ENCODE results near the gene SMPX. TPM values are rescaled to one million over a fixed set of nuclear protein-coding genes. Genes with fewer than 3 reads are reported as not detected.
"Not testable (repeated sequence)": the region's sequence is repeated elsewhere in the genome, so short reads cannot be mapped to it uniquely, and the experiment has no call there.

SMPX gene
- total RNA-seq, result 1 to 10 TPM in 1 of 8 experiments, not detected in 7; 1.1 TPM

DNA sequence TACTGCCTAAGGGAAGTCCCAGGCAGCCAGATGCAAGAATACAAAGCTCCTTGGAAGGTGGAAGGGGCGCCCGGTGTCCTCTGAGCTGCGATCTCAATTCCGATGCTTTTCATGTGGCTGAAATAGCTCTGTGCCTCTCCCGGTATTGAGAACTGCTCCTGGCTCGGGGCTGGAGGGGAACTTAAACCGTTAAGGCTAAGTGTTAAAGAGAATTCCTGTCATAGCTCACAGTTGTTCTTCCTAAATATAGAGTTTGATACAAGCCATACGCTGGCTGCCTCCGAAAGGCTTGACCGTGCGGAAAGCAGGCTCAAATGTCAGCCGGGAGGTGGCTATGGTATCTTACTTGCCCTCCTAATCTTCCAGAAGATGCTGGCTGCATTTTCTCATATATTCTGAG is at the start of gene SMPX:
SMPX (minus strand) TSS at position 157 of the 400 bp plus-strand sequence. CDS start 3,826 bp downstream, outside the sequence.
- no peaks in the 10 kb centered on the region for H3K4me1 ChIP-seq (replicated peaks in 1 of 2)
- H3K27ac ChIP-seq, result no peak within 1 kb of the TSS
- in situ Hi-C loops (cut with MboI; ENCODE audit: low pct_unique_long_range_greater_than_20kb in 2 of 9, low sequenced_read_pairs in 9 of 9, unreplicated experiment in 9 of 9), result no loop called here
- no peak for ATAC-seq (replicated peaks in 6 of 8)
- 68 to 100% (median 83%) methylated on average over 1 to 10 of the region's 12 CpGs; no CpG with 5 or more reads in 7 of the 10 experiments for WGBS, 10 experiments
- no peak within 1 kb of the TSS for H3K4me3 ChIP-seq

DNA sequence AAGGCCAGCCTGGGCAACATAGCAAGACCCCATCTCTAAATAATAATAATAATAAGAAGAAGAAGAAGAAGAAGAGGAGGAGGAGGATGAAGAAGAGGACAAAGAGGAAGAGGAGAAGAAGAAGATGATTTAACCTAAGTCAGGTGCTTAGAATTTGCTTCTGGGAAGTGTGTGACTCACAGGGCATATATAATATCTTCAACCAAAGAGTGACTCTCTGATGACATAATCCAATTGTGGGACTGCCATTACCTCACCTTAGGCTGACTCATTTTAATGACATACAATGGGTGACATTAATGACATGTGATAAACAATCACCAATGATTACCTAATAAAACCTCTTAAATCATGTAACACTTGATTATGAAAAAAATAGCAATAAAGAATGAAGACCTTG is 48.8 kb upstream of the SMPX start:
- Histone ChIP-seq H3K27ac (no peak overlapping the region), H3K4me3 (no peak overlapping the region), H3K4me1 (replicated peaks in 1 of 2) (no peaks in the 10 kb centered on the region)
- ATAC-seq (replicated peaks in 6 of 8), result peak in 5 of 8 experiments; percentile 61 to 90 (median 85)
- in situ Hi-C loops (cut with MboI; ENCODE audit: low pct_unique_long_range_greater_than_20kb in 2 of 9, low sequenced_read_pairs in 9 of 9, unreplicated experiment in 9 of 9), result no loop called here

DNA sequence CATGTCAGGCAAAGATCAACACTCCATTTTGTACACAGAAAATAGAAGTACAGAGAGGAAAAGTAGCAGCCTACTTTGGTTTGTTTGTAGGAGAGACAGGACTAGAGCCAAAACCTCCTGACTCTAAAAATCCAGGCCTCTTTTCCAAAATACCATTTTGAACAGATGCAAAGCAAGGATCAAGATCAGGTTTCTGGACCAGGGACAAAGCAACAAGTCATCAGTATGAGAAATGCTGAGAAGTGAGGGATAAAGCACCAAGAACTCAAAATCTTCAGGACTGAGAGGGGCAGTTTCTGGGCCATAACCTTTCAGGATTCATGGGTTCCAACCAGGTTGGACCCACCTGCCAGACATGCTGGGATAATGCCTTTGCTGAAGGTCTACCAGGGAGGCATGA is 44.9 kb upstream of the SMPX start:
- Histone ChIP-seq H3K4me3 (no peak overlapping the region), H3K27ac (no peak overlapping the region), H3K4me1 (replicated peaks in 1 of 2) (no peaks in the 10 kb centered on the region)
- in situ Hi-C loops (cut with MboI; ENCODE audit: low pct_unique_long_range_greater_than_20kb in 2 of 9, low sequenced_read_pairs in 9 of 9, unreplicated experiment in 9 of 9), result no loop called here
- ATAC-seq (replicated peaks in 6 of 8), result no peak

DNA sequence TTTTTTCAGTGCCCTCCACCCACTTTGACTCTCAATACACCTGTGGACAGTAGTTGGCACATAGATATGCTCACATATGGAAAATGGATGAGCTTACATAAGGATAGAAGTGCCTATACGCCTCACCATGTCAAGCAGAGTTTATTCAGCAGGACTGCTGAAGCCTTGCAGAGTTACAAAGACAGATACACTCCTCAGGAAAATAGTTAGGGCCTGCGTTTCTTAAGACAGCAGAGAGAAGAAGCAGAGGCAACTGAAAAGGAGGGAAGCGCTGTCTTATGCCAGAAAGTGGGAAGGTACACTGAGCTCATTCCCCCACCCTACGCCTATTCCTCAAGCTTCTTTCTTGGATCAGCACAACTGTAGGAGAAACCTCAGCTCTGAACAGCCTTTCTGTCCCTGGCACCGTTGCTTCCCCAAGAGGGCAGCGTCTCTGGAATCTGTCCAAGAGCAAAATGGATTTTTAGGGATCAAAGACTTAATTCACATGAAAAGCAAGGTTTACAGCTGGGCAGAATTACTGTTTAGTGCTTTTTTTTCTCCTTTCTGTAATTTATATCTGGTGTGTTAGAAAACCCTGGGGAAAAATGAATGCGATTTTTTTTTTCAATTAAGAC is 44.2 kb upstream of the SMPX start:
- 13 to 75% (median 54%) methylated on average over 2 to 4 of the region's 7 CpGs; no CpG with 5 or more reads in 5 of the 10 experiments for WGBS, 10 experiments
- ATAC-seq (replicated peaks in 6 of 8), result no peak
- H3K4me3 ChIP-seq, result no peak overlapping the region
- H3K4me1 ChIP-seq (replicated peaks in 1 of 2), result no peaks in the 10 kb centered on the region
- in situ Hi-C loops (cut with MboI; ENCODE audit: low pct_unique_long_range_greater_than_20kb in 2 of 9, low sequenced_read_pairs in 9 of 9, unreplicated experiment in 9 of 9), result no loop called here
- no peak overlapping the region for H3K27ac ChIP-seq

DNA sequence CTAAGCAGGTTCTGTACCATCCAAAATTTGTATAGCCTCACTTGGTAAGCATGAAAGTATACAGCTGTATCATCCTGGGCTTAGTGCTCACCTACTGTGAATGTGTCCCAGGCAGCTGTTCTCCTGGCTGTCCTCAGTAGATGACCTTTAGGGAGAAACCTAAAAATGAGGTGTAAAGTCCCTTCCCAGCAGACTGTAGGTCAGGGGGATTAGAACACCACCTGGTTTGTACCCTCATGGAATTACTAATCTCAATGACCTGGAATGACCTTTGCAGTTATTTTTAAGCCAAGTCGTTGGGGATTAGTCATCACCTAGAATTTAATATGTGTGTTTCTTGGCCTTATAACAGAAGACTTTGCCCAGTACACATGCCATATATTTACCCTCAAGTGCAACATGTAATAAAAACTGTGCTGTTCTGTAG is 42.4 kb upstream of the SMPX start:
- no CpG with 5 or more reads among the region's 1 CpG for WGBS, 10 experiments
- H3K27ac ChIP-seq, result no peak overlapping the region
- H3K4me3 ChIP-seq, result no peak overlapping the region
- H3K4me1 ChIP-seq (replicated peaks in 1 of 2), result no peaks in the 10 kb centered on the region
- in situ Hi-C loops (cut with MboI; ENCODE audit: low pct_unique_long_range_greater_than_20kb in 2 of 9, low sequenced_read_pairs in 9 of 9, unreplicated experiment in 9 of 9), result no loop called here
- no peak for ATAC-seq (replicated peaks in 6 of 8)

DNA sequence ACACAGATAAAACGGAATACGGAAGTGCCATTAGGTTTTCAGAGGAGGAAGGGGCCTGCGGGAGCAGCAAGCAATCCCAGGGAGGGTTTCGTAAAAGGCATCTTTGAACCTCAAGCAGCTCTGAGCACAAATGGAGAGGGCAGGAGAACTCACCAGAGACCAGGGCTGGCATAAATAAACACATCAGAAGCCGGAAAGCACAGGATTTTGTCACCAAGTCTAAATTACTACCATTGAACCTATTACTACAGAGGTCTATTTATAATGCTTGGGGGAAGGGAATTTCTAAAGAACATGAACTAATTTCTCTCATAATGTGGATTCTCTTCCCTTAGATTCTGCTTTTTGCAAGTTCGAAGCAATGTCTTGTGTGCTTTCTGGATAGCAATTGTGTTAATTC is 41.9 kb upstream of the SMPX start:
- in situ Hi-C loops (cut with MboI; ENCODE audit: low pct_unique_long_range_greater_than_20kb in 2 of 9, low sequenced_read_pairs in 9 of 9, unreplicated experiment in 9 of 9), result no loop called here
- Histone ChIP-seq H3K27ac (no peak overlapping the region), H3K4me1 (replicated peaks in 1 of 2) (no peaks in the 10 kb centered on the region), H3K4me3 (no peak overlapping the region)
- ATAC-seq (replicated peaks in 6 of 8), result no peak
- WGBS, 10 experiments, result 26 to 100% (median 69%) methylated on average over 1 to 6 of the region's 6 CpGs; no CpG with 5 or more reads in 4 of the 10 experiments

DNA sequence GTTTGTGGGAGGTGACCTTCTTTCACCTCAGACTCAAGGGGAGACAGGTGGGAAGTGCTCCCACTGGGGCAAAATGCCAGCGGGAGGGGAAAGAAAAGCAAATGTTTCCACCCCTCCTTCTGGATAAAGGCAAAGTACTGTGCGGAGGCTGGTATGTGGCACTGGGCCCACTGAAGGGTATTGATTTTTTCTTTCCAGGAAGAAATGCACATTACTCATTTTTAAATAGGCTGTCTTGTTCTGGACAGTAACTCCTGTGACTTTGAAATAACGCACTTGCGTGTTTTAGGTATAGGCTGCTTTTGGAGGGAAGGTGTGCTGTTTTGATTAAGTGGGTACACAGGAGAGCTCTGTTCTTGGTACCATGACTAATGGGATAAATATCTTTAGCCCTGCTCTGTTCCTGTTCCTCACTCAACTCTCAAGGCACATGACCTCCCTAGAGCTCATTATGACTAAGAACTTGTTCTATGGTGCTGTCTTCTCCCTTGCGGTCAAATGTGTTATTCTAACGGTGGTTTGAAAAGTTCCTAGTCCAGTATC is 40.8 kb upstream of the SMPX start:
- H3K4me1 ChIP-seq (replicated peaks in 1 of 2), result no peaks in the 10 kb centered on the region
- in situ Hi-C loops (cut with MboI; ENCODE audit: low pct_unique_long_range_greater_than_20kb in 2 of 9, low sequenced_read_pairs in 9 of 9, unreplicated experiment in 9 of 9), result no loop called here
- no peak overlapping the region for H3K27ac ChIP-seq
- peak in 1 of 8 experiments; percentile 24 for ATAC-seq (replicated peaks in 6 of 8)
- H3K4me3 ChIP-seq, result no peak overlapping the region
- 57 to 66% (median 60%) methylated on average over 1 to 3 of the region's 6 CpGs; no CpG with 5 or more reads in 7 of the 10 experiments for WGBS, 10 experiments

DNA sequence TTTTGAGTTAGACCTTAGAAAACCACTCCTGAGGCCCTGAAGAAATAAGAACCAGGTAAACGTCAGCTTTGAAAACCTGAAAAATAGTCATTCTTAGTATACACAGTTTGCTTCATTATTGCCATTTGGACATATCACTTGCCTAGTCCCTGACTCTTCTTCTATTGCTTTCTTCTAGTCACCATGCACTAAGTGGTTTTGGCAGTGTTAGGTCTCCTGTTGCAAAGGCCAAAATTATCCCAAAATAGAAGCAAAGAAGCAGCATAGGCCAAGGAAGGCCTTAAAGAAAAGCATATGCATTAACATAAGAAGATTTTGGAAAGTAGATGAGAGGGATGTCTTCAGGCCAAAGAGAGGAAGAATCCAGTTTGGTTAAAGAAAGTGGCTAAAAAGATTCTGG is 24.1 kb upstream of the SMPX start:
- H3K4me1 ChIP-seq (replicated peaks in 1 of 2), result no peaks in the 10 kb centered on the region
- no peak for ATAC-seq (replicated peaks in 6 of 8)
- H3K27ac ChIP-seq, result no peak overlapping the region
- WGBS, 10 experiments, result 25 to 100% (median 57%) methylated on average over 1 of the region's 1 CpG; no CpG with 5 or more reads in 7 of the 10 experiments
- H3K4me3 ChIP-seq, result no peak overlapping the region
- in situ Hi-C loops (cut with MboI; ENCODE audit: low pct_unique_long_range_greater_than_20kb in 2 of 9, low sequenced_read_pairs in 9 of 9, unreplicated experiment in 9 of 9), result no loop called here

DNA sequence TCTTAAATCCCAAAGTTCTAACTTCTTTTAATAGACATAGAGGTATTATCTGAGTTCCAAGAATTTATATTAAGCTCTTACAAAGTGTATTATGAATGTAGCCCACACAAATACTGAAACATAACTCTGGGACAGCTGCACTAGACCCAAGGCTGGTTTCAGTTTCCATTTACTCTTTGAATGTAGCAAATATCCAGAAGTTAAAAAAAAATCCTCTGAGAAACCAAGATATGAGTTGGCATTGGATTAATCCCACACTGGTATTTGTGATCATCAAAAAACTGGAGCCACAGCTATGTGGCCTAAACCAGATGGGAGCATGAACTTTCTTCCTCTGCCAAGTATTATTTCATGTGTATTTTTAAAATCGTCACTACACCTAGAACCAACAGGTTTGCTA is 23.6 kb upstream of the SMPX start:
- 0 to 100% (median 83%) methylated on average over 1 of the region's 1 CpG; no CpG with 5 or more reads in 7 of the 10 experiments for WGBS, 10 experiments
- no peak for ATAC-seq (replicated peaks in 6 of 8)
- no peaks in the 10 kb centered on the region for H3K4me1 ChIP-seq (replicated peaks in 1 of 2)
- no peak overlapping the region for H3K4me3 ChIP-seq
- no peak overlapping the region for H3K27ac ChIP-seq
- in situ Hi-C loops (cut with MboI; ENCODE audit: low pct_unique_long_range_greater_than_20kb in 2 of 9, low sequenced_read_pairs in 9 of 9, unreplicated experiment in 9 of 9), result no loop called here

DNA sequence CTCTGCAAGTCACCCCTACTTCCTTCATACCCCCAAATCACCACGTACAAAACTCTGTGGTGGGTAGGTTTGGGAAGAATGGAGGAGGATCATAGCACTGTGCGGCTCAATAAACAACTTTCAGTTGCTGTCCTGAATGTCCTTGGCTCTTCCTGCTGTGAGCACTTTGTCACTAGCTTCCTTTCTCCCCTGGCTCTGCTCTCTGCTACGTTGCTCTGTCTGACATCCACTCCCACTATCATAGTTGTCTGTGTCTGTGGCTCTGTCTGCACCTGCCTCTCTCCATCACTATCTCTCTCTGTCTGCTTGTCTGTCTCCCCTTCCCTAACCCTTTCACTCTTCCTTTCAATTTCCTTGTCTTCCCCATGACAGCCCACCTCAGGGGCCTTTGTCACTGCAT is 21.2 kb upstream of the SMPX start:
- in situ Hi-C loops (cut with MboI; ENCODE audit: low pct_unique_long_range_greater_than_20kb in 2 of 9, low sequenced_read_pairs in 9 of 9, unreplicated experiment in 9 of 9), result no loop called here
- no peak for ATAC-seq (replicated peaks in 6 of 8)
- Histone ChIP-seq H3K4me1 (replicated peaks in 1 of 2) (no peaks in the 10 kb centered on the region), H3K4me3 (no peak overlapping the region), H3K27ac (no peak overlapping the region)
- 40 to 100% (median 100%) methylated on average over 1 to 3 of the region's 3 CpGs; no CpG with 5 or more reads in 7 of the 10 experiments for WGBS, 10 experiments

DNA sequence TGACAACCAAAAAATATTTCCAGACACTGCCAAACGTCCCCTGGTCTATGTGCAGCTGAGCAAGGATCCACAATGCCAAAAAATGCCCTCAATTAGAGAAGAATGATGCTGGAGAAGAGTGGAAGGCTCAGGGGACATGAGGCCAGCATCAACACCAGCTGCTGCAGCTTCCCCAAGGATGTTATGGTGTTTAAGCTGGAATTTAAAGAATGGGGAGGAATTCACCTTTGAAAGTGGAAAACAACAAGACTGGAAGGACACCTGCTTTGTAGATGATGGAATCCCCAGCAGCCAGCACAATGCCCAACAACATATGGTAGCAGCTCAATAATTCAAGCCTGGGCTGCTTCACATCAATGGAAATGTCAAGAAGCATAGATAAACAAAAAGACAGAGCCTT is 20.3 kb upstream of the SMPX start:
- no peak overlapping the region for H3K27ac ChIP-seq
- in situ Hi-C loops (cut with MboI; ENCODE audit: low pct_unique_long_range_greater_than_20kb in 2 of 9, low sequenced_read_pairs in 9 of 9, unreplicated experiment in 9 of 9), result no loop called here
- no peak for ATAC-seq (replicated peaks in 6 of 8)
- H3K4me3 ChIP-seq, result no peak overlapping the region
- 25 to 60% methylated on average over 1 of the region's 1 CpG; no CpG with 5 or more reads in 8 of the 10 experiments for WGBS, 10 experiments
- H3K4me1 ChIP-seq (replicated peaks in 1 of 2), result no peaks in the 10 kb centered on the region

DNA sequence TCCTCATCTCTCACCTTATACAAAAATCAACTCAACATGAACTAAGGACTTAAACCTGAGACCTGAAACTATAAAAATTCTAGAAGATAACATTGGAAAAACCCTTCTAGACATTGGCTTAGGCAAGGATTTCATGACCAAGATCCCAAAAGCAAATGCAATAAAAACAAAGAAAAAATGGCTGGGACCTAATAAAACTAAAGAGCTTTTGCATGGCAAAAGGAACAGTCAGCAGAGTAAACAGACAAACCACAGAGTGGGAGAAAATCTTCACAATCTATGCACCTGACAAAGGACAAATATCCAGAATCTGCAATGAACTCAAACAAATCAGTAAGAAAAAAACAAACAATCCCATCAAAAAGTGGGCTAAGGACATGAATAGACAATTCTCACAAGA is 17.2 kb upstream of the SMPX start:
- H3K27ac ChIP-seq; ATAC-seq (replicated peaks in 6 of 8); H3K4me3 ChIP-seq; in situ Hi-C loops (cut with MboI; ENCODE audit: low pct_unique_long_range_greater_than_20kb in 2 of 9, low sequenced_read_pairs in 9 of 9, unreplicated experiment in 9 of 9); H3K4me1 ChIP-seq (replicated peaks in 1 of 2): not testable (repeated sequence)

DNA sequence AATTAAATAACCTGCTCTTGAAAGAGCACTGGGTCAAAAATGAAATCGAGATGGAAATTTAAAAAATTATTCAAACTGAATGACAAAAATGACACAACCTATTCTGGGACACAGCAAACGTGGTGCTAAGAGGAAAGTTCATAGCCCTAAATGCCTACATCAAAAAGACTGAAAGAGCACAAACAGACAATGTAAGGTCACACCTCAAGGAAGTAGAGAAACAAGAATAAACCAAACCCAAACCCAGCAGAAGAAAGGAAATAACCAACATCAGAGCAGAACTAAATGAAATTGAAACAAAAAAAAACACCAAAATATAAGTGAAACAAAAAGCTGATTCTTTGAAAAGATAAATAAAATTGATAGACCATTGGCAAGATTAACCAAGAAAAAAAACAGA is 15.1 kb upstream of the SMPX start:
- ATAC-seq (replicated peaks in 6 of 8); in situ Hi-C loops (cut with MboI; ENCODE audit: low pct_unique_long_range_greater_than_20kb in 2 of 9, low sequenced_read_pairs in 9 of 9, unreplicated experiment in 9 of 9); H3K27ac ChIP-seq; H3K4me1 ChIP-seq (replicated peaks in 1 of 2); H3K4me3 ChIP-seq: not testable (repeated sequence)
- WGBS, 10 experiments, result 0 to 80% (median 43%) methylated on average over 1 to 2 of the region's 2 CpGs; no CpG with 5 or more reads in 3 of the 10 experiments

DNA sequence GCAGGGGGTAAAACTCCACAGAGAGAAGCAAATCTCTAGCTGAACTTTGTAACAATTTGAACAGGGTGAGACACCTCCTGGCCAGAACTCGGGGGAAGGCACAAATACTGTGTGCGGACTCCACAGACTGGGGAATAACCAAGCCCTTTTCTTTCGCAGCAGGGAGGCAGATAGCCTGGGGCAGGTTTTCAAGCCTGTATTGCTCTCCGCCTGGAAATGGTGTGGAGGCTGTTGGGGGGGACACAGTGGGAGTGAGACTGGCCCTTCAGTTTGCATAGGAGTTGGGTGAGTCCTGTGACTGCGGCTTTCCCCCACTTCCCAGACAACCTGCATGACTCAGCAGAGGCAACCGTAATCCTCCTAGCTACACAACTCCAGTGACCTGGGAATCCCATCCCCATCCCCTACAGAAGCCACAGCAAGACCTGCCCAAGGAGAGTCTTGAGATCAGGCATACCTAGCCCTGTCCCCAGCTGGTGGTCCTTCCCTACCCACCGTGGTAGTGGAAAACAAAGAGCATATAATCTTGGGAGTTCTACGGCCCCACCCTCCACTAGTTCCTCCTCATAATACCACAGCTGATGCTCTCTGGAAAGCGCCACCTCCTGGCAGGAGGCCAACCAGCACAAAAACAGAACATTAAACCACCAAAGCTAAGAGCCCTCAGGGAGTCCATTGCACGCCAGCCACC is 12.9 kb upstream of the SMPX start:
- 59% methylated on average over 4 of the region's 10 CpGs; no CpG with 5 or more reads in 9 of the 10 experiments for WGBS, 10 experiments
- H3K4me3 ChIP-seq, result no peak overlapping the region
- H3K4me1 ChIP-seq (replicated peaks in 1 of 2), result no peaks in the 10 kb centered on the region
- no peak for ATAC-seq (replicated peaks in 6 of 8)
- in situ Hi-C loops (cut with MboI; ENCODE audit: low pct_unique_long_range_greater_than_20kb in 2 of 9, low sequenced_read_pairs in 9 of 9, unreplicated experiment in 9 of 9), result no loop called here
- no peak overlapping the region for H3K27ac ChIP-seq
